Neural cell (in vitro differentiated cells): ENCODE results near the gene CACNG8.

Experiments used
- EP300 ChIP-seq: fragments of 450-650 bp; conservative IDR thresholded peaks from 2 replicates; pipeline ENCODE4 v1.6.1; 2014; ENCODE audit warnings: antibody characterized with exemption, mild to moderate bottlenecking, moderate library complexity; ENCODE audit not compliant: poor library complexity, severe bottlenecking
- EZH2 ChIP-seq: fragments of 200-600, 300-800 bp; shearing (Covaris generic), sonication (generic); IDR thresholded peaks from 2 replicates; pipeline ENCODE4 v1.6.1; 2014; ENCODE audit warnings: antibody characterized with exemption, low read length, borderline replicate concordance, mild to moderate bottlenecking; ENCODE audit not compliant: insufficient read depth, poor library complexity, severe bottlenecking
- MXI1 ChIP-seq: fragments of 450-650 bp; conservative IDR thresholded peaks from 2 replicates; pipeline ENCODE4 v1.6.1; 2014; ENCODE audit warnings: antibody characterized with exemption, mild to moderate bottlenecking; ENCODE audit not compliant: poor library complexity, severe bottlenecking
- POLR2AphosphoS5 ChIP-seq: IDR thresholded peaks from 2 replicates; pipeline ENCODE4 v1.6.1; 2012
- RAD21 ChIP-seq: fragments of 450-650 bp; conservative IDR thresholded peaks from 2 replicates; pipeline ENCODE4 v1.6.1; 2014; ENCODE audit warnings: antibody characterized with exemption, mild to moderate bottlenecking, moderate library complexity
- TAF1 ChIP-seq: IDR thresholded peaks from 2 replicates; pipeline ENCODE4 v1.6.1; 2012; ENCODE audit warnings: low read depth
- TF ChIP-seq, protein P1 (sequence below): fragments of 450-650 bp; IDR thresholded peaks from 2 replicates; pipeline ENCODE4 v1.5.1; 2014; ENCODE audit warnings: antibody characterized with exemption, mild to moderate bottlenecking, moderate library complexity; ENCODE audit not compliant: poor library complexity, severe bottlenecking

DNA sequence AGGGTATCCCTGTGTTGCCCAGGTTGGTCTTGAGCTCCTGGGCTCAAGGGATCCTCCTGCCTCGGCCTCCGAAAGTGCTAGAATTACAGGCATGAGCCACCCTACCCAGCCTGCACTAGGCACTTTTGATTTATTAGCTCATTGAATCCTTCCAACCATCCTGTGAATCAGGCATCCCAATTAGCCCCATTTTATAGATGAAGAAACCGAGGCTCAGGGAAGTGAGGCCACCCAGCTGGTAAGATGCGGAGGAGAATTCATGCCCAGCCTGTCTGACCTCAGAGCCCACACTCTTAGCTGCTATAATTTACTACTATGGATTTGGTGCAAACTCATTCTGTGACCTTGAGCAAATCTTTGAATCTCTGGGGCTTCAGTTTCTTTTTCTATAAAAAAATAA, 17.8 kb upstream of the CACNG8 start:
- TF ChIP-seq EZH2 (no peak), RAD21 (no peak), MXI1 (no peak), EP300 (no peak), POLR2AphosphoS5 (no peak), TAF1 (no peak)
- TF ChIP-seq, protein P1, sequence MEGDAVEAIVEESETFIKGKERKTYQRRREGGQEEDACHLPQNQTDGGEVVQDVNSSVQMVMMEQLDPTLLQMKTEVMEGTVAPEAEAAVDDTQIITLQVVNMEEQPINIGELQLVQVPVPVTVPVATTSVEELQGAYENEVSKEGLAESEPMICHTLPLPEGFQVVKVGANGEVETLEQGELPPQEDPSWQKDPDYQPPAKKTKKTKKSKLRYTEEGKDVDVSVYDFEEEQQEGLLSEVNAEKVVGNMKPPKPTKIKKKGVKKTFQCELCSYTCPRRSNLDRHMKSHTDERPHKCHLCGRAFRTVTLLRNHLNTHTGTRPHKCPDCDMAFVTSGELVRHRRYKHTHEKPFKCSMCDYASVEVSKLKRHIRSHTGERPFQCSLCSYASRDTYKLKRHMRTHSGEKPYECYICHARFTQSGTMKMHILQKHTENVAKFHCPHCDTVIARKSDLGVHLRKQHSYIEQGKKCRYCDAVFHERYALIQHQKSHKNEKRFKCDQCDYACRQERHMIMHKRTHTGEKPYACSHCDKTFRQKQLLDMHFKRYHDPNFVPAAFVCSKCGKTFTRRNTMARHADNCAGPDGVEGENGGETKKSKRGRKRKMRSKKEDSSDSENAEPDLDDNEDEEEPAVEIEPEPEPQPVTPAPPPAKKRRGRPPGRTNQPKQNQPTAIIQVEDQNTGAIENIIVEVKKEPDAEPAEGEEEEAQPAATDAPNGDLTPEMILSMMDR: no peak
